PFSK-1 (cell line): ENCODE results near the gene WNT3. TPM values are rescaled to one million over a fixed set of nuclear protein-coding genes. Genes with fewer than 3 reads are reported as not detected.

Experiments
- FOXP2 ChIP-seq: optimal IDR thresholded peaks from 2 replicates; pipeline ENCODE3; 2011; ENCODE audit warnings: borderline replicate concordance, control low read depth, inconsistent platforms; ENCODE audit not compliant: insufficient read depth; ENCODE audit errors: extremely low read length, extremely low read depth
- POLR2AphosphoS5 ChIP-seq: IDR thresholded peaks from 2 replicates; pipeline ENCODE4 v1.6.1; 2012; ENCODE audit warnings: low read depth, mild to moderate bottlenecking, control low read depth, low read length, moderate library complexity
- REST ChIP-seq, 2 experiments: IDR thresholded peaks; 2 replicates each; pipeline versions ENCODE4 v1.6.1 to v1.8.0; 2011 to 2012; ENCODE audit warnings: low read depth in 2 of 2, low read length in 2 of 2, control low read depth in 1 of 2, inconsistent platforms in 1 of 2, mild to moderate bottlenecking in 1 of 2, moderate library complexity in 1 of 2; ENCODE audit not compliant: insufficient read depth in 1 of 2
- SIN3A ChIP-seq: IDR thresholded peaks from 2 replicates; pipeline ENCODE4 v1.6.1; 2012; ENCODE audit warnings: mild to moderate bottlenecking, low read length, moderate library complexity, borderline replicate concordance; ENCODE audit not compliant: insufficient read depth
- TAF1 ChIP-seq: IDR thresholded peaks from 2 replicates; pipeline ENCODE4 v1.6.1; 2012; ENCODE audit warnings: low read length, control low read depth, borderline replicate concordance; ENCODE audit not compliant: insufficient read depth
- polyA plus RNA-seq: library from polyadenylated mRNA; unstranded; fragments of >200 nt; gene quantifications from one replicate; pipeline ENCODE4 v1.2.1, GENCODE V29; 2012; ENCODE audit warnings: low read depth, missing spikeins; ENCODE audit not compliant: insufficient read length

The WNT3 gene, protein sequence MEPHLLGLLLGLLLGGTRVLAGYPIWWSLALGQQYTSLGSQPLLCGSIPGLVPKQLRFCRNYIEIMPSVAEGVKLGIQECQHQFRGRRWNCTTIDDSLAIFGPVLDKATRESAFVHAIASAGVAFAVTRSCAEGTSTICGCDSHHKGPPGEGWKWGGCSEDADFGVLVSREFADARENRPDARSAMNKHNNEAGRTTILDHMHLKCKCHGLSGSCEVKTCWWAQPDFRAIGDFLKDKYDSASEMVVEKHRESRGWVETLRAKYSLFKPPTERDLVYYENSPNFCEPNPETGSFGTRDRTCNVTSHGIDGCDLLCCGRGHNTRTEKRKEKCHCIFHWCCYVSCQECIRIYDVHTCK
- polyA plus RNA-seq: 2.2 TPM

DNA sequence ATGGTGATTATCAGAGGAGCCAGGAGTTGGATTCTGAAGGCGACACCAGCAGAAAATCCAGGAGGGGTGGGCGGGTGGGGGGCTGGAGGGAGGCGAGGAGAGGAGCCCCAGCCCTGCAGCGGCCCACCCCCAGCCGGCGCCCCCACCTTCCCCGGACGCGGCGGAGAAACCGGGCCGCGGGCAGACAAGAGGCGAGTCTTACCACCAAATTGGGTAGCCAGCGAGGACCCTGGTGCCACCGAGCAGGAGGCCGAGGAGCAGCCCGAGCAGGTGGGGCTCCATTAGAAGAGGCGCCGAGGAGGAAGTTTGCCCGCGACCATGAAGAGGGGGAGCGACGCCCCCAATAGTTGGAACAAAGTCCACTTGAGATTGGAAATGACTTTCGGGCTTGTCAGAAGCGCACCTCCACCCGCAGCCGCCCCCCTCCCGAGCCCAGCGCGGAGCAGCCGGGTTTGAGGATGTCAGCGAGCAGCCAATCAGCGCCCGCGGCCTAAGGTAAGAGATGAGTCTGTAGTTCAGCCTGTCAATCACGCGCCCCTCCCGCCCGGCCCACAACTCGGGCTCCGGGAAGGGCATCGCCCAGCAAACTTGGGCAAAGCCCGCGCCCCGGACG lies at the start of gene WNT3:
Gene WNT3, minus strand, starts transcription at position 377 of the 613 bp plus-strand sequence. Its CDS starts 95 bp downstream, at position 282.
- no peak for TF ChIP-seq SIN3A
- TF ChIP-seq FOXP2: no peak
- no peak for TF ChIP-seq POLR2AphosphoS5
- no peak for TF ChIP-seq TAF1
- TF ChIP-seq REST (IDR thresholded peaks at IDR 0.05; ENCODE audit: insufficient read depth in 1 of 2, low read depth in 2 of 2, low read length in 2 of 2): no peak

- no peak for TF ChIP-seq REST (IDR thresholded peaks at IDR 0.05; ENCODE audit: insufficient read depth in 1 of 2, low read depth in 2 of 2, low read length in 2 of 2)
- TF ChIP-seq FOXP2: no peak
- TF ChIP-seq POLR2AphosphoS5: no peak
- no peak for TF ChIP-seq SIN3A
- TF ChIP-seq TAF1: no peak
Measured at GRCh38 chr17:46866747-46867146, 48.3 kb upstream of the WNT3 start.

GRCh38 chr17:46866325-46866724 lies 47.8 kb upstream of the WNT3 start:
- TF ChIP-seq POLR2AphosphoS5: no peak
- no peak for TF ChIP-seq TAF1
- TF ChIP-seq FOXP2: no peak
- no peak for TF ChIP-seq SIN3A
- no peak for TF ChIP-seq REST (IDR thresholded peaks at IDR 0.05; ENCODE audit: insufficient read depth in 1 of 2, low read depth in 2 of 2, low read length in 2 of 2)

- no peak for TF ChIP-seq POLR2AphosphoS5
- TF ChIP-seq FOXP2: no peak
- TF ChIP-seq REST (IDR thresholded peaks at IDR 0.05; ENCODE audit: insufficient read depth in 1 of 2, low read depth in 2 of 2, low read length in 2 of 2): no peak
- no peak for TF ChIP-seq TAF1
- TF ChIP-seq SIN3A: no peak
Measured at GRCh38 chr17:46865100-46865499, 46.6 kb upstream of the WNT3 start.
